GM19438 (cell line): Measurements from ENCODE around the gene PLD2.

Experiments
- ATAC-seq: cut with Tn5 transposase; IDR thresholded peaks from one replicate; pipeline ENCODE4 v1.9.1; 2021; ENCODE audit warnings: low read depth; ENCODE audit not compliant: unreplicated experiment

PLD2 gene

DNA sequence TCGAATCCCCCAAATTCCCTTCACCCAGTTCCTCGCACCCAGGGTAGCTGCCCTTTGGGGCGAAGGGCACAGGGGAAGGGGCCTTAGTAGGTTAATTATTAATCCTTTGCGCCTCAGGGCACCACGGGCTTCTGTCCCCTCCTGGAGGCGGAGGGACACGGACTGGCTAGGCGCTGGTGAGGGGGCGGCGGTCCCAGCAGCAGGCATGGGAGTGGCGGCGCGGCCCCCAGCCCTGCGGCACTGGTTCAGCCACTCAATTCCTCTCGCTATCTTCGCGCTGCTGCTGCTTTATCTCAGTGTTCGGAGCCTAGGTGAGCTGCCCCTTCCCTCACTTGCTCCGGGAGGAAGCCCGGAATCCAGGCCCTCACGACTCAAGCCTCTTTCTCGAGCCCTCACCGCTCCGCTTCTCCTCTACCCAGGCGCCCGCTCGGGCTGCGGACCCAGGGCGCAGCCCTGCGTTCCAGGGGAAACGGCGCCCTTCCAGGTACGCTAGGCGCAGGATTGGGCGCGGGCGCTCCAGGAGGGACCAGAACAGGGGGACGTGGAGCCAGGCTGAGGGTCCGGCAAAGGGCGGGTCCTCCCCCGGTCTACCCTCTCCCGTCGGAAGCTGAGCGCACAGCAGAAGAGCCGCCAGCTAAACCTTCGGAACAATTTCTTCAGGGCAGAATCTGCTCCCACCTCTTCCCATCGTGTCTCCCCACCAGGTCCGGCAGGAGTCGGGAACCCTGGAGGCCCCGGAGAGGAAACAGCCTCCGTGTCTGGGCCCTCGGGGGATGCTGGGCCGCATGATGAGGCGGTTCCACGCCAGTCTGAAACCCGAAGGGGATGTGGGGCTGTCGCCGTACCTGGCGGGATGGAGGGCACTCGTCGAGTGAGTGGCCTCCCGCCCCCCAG is 17.9 kb upstream of the PLD2 start, which contains the start of gene GLTPD2:
TSS of gene GLTPD2 (plus strand) at position 158 of the 894 bp plus-strand sequence. CDS start at position 206, 48 bp downstream.
- no peak for ATAC-seq

- no peak for ATAC-seq
These were observed 17.3 kb upstream of the PLD2 start for GRCh38 chr17:4789701-4789950.

DNA sequence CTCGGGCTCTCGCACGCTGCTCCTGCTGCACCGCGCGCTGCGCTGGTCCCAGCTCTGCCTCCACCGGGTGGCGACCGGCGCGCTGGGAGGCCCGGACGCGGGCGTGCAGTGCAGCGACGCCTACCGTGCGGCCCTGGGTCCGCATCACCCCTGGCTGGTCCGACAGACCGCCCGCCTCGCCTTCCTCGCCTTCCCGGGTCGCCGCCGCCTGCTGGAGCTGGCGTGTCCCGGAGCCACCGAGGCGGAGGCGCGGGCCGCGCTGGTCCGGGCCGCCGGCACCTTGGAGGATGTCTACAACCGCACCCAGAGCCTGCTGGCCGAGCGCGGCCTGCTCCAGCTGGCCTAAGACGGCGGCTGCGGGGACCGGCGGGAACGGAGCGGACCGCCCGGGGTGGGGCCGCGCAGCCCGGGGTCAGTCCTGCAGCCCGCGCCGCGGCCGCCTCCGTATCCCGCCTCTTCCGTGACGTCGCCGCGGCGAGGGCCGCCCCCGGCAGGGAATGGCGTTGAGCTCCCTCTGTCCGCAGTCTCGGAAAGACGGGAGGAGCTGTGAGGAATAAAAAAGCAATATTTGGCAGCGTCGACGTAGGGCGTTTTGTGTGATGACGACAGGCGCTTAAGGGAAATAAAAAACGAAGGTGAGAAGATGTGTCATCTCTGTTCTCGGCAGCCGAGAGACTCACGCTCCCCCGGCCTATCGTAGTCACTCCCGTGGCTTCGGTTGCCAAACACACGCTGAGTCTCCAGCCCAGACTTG is 16.8 kb upstream of the PLD2 start:
- ATAC-seq: no peak

DNA sequence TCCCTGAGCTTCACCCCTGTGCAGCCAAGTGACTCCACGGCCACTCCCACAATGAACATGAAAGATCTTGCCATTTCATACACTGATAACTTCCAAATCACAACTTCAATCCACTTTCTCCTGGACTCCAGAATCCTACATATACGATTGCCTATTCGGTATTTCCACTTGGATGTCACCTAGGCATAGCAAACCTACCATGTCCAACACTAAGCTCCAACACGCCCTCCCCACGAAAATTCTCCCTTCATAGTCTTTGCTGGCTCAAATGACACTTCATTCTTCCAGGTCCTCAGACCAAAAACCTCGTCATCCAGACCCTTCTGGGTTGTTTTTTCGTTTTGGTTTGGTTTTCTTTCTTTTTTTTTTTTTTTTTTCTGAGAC is 16.3 kb upstream of the PLD2 start:
- no peak for ATAC-seq

DNA sequence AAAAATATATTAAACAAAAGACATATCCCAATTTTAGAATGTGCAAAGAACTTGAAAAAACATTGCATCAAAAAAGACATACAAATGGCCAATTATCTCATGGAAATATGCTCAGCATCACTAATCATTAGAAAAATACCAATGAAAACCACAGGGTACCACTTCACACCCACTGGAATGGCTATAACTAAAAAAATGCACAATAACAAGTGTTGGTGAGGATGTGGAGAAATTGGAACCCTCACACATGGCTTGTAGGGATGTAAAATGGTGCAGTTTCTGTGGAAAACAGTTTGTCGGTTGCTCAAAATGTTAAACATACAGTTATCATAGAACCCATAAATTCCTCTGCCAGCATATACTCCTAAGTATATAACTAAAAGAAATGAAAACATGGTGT is 11.8 kb upstream of the PLD2 start:
- no peak for ATAC-seq

GRCh38 chr17:4796552-4796920 is 10.4 kb upstream of the PLD2 start:
- ATAC-seq: no peak

DNA sequence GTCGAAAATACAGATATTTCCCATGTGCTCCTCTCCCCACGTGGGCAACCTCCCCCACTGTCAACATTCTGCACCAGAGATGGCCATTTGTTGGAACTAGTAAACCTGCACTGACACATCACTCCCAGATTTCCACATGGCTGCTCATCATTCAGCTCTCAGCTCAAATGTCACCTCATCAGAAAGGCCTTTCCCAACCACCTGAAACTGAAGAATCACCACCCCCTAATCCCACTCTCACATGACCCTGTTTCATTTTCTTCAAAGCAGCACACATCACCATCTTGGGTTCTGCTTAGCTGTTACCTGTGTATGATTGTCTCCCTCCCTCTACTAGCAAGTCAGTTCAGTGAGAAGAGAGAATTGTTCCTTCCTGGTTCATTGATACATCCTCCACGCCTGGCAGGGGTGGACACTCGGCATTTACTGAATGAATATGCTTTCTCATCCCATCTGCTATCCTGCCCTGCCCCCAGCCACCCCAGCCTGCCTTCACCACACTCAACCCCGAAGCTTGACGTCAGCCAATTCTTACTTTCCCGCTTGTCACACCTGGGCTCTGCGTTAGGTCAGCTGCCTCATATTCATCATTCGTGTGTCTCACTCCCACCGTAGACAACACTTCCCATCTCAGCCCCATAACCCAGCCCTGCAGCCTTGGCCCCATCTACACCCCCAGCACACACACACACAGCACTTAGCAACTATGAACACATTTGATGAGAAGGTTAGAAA is 6.3 kb upstream of the PLD2 start:
- ATAC-seq: no peak

DNA sequence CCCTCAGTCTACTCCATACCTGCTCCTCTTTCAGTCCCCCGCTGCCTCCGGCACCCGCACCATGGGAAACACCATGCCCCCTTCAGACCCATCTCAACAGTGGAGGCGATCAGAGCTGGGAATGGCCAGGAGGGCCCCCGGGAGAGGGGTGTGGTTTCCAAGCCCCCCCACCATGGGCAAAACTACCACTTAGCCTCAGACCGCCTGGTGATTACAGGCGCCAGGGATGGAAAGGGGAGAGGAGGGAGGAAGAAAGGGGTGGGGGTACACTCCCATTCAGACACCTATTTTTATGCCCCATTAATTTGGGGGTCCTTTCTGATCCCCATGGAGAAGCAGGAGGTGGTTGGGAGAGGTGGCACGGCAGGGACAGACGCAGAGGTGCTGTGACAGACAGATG is 4.7 kb upstream of the PLD2 start, which contains the start of gene C17orf114:
TSS of gene C17orf114 (minus strand) at position 101 of the 400 bp plus-strand sequence.
- no peak for ATAC-seq

GRCh38 chr17:4806456-4806776 is 536 bp upstream of the PLD2 start:
- no peak for ATAC-seq

- no peak for ATAC-seq
These were observed 839 bp downstream of the PLD2 start for GRCh38 chr17:4807605-4808377.

DNA sequence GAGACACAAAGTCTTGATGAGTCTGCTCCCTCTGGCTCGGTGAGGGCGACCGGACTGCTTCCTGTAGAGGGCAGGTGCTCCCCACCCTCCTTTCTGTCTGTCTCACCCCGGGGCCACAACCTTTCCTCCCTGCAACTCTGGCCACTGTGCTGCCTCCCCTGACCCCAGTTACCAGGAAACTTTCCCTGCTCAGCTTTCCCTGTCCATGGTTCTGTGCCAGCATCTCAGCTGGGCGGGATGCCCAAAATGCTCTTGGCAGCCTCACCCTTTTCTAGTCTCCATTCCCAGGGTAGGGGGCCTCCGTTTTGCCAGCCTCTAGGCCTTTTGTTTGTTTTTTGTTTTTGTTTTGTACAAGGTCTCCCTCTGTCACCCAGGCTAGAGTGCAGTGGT is 1.4 kb downstream of the PLD2 start:
- ATAC-seq: no peak

DNA sequence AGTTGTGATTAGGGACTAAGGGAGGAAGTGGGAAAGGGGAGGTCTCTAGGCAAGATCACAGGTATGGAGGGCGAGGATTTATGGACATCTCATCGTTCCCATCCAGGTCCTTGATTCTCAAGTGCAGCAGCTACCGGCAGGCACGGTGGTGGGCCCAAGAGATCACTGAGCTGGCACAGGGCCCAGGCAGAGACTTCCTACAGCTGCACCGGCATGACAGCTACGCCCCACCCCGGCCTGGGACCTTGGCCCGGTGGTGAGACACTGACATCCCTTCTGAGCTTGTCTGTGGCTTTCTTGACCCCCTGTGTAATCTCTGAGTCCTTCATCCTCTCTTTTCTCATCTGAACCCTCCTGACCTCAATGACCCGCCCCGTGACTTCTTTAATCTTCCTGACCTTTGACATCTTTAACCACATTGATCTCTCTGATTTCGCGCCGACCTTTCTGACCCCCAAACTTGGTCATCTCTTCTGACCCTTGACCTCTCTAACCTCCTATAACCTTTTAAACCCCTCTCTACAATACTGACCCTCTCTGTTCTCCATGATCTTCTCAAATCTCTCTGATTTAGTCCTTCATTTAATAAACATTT is 3.8 kb downstream of the PLD2 start:
- no peak for ATAC-seq

- ATAC-seq: no peak
These were observed 4.5 kb downstream of the PLD2 start for GRCh38 chr17:4811471-4811870.

- ATAC-seq: no peak
These were observed 5.7 kb downstream of the PLD2 start for GRCh38 chr17:4812690-4813089.

GRCh38 chr17:4815043-4815675 is 8.2 kb downstream of the PLD2 start:
- no peak for ATAC-seq

- no peak for ATAC-seq
These were observed 9.9 kb downstream of the PLD2 start for GRCh38 chr17:4816826-4817225.

GRCh38 chr17:4818276-4818675 is 11.3 kb downstream of the PLD2 start:
- ATAC-seq: no peak

DNA sequence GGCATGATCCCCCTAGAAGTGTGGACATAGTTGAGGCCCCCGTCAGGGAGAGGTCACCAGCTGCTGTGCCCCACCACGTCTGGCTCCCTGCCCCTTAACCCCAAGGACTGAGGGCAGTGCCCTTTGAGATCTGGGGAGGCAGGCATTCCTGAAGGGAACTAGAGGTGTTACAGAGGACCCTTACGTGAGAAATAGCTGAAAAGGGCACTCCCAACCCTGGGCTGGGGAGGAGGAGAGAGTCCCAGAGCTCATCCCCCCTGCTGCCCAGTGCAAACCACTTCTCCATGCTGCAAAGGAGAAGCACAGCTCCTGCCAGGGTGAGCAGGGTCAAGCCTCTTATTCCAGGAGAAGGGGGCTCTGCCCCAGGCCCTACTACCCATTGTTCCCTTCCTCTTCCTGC is 15.9 kb downstream of the PLD2 start:
- no peak for ATAC-seq

DNA sequence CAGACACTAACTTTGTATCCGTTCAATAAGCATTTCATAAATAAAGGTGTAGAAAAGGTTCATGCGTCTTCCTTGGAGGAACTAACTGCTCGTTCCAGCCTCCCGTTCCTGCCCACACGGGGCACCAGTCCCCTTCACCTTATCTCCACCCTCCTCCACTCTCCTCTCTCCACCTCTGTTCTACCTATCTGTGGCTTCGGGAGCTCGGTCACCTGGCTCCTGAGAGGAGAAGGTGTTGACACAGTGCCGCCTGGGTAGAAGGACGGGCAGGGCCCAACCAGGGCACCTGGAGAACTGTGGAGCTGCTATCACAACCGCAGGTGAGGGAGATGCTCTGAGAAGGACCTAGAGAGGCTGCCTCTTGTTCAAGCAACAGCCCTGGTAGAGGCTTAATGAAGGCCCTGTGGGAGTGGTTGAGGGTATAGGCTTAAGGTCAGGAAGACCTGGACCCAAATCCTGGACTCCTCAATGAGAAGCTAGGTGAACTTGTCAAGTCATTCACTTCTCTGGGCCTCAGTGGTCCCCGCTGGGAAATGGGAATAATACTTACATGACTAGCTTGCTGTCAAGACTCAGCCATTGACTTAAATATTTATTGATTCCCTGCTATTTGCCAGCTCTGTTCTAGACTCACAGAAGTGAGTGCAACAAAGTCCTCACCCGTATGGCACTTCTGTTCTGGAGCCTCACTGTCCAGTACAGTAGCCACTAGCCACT is 16.6 kb downstream of the PLD2 start:
- no peak for ATAC-seq
